Right renal pelvis (tissue), 4 donors: ENCODE data around the gene HDAC9. TPM values are rescaled to one million over a fixed set of nuclear protein-coding genes. Genes with fewer than 3 reads are reported as not detected.

Experiments
- DNase-seq, 4 donors: peaks; one replicate each; pipeline ENCODE4 v3.0.0-alpha.2; 2013; ENCODE audit warnings: low read depth in 4 of 4, low spot score in 3 of 4, missing footprints in 1 of 4
- polyA plus RNA-seq, 4 donors: library from polyadenylated mRNA; unstranded; fragments of 120-200 nt; gene quantifications; one replicate each; pipeline ENCODE4 v1.2.1, GENCODE V29; 2013; ENCODE audit not compliant: insufficient read length in 4 of 4

HDAC9 gene
- polyA plus RNA-seq, 4 donors: 8.2 to 13.2 (median 11.7) TPM

DNA sequence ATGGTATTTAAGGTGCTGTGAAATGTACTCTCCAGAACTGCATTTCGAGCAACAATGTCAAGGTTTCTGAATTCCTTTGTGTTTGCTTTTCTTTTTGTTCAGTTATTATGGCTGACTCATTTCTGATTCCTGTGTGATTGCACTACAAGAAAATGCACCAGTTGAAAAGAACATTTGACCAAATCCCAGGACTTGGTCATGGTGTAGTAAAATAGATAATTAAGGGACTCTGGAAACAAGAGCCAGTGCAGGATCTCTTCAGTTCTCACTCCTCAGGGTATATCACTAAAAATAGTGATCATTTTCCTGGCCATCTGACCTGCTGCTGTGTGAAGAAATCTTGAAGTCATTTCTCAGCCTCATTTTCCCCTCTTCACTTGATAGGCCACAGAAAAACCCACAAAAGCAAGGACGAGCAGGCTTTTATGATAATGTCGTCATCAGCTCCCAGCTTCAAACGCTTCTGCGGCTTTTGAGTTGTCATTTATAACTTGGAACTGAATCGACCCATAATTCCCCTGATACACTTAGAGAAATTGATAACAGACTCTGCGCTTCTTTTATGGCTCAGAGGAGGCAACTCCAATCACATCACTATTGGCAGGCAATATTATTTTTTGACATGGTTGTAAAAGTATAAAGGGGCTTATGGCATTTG, 274.7 kb downstream of the HDAC9 start:
- no peak for DNase-seq

- DNase-seq: no peak
Measured at GRCh38 chr7:18770822-18771221, 275.3 kb downstream of the HDAC9 start.

DNA sequence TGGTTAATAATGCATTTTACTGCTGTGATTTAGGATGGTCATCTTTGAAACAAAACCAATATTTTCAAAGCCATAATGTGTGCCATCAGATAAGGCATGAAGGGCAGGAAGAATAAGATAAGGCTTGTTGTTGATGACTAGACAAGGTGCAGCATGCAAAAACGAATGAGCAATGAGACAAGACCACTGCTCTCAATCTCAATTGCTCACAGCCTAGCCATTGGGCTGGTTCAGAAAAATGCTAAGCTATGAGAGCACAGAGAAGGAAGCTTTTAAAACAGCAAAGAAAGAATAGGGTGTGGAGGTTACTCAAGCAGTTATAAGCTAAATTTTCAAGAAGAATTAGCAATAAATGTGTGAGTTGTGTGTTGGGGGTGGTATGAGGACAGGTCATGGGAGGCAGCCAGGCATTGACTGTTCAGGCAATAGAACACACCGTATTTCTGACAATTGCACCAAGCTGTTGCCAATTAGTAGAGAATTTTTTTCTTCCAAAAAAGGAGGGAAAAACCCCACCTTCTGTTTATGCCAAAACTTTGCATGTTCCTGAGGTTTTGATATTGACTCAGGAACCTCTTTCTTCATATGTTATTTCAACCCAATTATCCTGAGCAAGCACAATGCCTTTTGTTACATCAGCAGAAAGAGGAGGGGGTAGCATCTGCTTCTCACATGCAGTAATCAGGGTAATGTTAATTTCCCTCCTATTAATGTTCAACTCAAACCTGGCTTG, 276.5 kb downstream of the HDAC9 start:
- DNase-seq: no peak

GRCh38 chr7:18772567-18772965, 277.0 kb downstream of the HDAC9 start:
- DNase-seq: no peak

DNA sequence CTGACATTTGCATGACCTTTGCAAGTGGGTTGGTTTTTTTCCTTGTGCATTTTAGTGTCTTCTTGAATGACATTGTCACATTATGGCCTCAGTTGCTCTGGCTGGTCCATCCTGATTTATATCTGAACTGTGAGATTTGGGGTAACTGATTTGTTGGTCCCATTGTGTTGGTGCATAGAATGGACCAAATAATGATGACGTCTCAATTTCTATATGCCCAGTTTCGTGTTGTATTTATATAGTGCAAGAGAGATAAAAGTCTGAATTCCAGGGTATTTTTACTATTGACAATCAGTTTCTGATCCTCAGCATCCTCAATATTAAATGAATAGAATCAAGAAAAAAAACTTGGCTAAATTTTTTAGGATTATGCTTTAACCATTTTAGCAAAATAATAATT, 281.8 kb downstream of the HDAC9 start:
- no peak for DNase-seq

DNA sequence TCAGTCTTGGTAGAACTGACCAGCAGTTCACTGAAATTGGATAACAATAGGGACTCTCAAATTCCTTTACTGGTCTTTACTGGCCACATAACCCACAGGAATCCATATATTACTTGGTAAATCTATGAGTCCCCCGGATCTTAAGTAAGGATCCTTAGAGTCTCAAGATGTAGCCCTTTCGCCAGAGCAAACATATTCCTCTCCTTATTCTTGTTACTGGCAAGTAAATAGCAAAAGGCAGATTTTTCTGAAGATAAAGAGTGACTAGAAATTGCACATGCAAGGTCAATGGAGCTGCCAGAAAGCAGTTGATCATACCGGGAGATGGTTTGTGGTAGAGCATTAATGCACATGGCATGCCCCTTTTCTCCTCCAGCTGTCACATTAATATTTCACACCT, 283.0 kb downstream of the HDAC9 start:
- DNase-seq: no peak

- DNase-seq: no peak
Measured at GRCh38 chr7:18780266-18780665, 284.7 kb downstream of the HDAC9 start.

DNA sequence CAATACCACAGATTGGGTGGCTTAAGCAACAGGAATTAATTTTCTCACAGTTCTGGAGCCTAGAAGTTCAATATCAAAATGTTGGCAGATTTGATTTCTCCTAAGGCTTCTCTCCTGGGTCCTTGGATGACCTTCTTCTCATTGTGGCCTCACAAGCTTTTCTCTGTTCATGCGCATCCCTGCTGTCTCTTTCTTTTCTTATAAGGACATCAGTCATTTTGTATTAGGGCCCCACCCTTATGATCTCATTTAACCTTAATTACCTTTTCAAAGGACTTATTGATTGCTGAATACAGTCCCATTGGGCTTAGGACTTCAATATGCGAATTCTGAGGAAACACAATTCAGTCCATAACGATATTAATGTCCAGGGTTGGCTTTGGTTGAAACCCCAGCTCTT, 285.4 kb downstream of the HDAC9 start:
- no peak for DNase-seq

- no peak for DNase-seq
Measured at GRCh38 chr7:18786196-18786727, 290.7 kb downstream of the HDAC9 start.

GRCh38 chr7:18786796-18787195, 291.2 kb downstream of the HDAC9 start:
- no peak for DNase-seq

- DNase-seq: no peak
Measured at GRCh38 chr7:18788026-18788425, 292.5 kb downstream of the HDAC9 start.

- peak in 3 of 4 donors; percentile 5 to 36 (median 30) for DNase-seq
Measured at GRCh38 chr7:18792871-18793595, 297.5 kb downstream of the HDAC9 start.

DNA sequence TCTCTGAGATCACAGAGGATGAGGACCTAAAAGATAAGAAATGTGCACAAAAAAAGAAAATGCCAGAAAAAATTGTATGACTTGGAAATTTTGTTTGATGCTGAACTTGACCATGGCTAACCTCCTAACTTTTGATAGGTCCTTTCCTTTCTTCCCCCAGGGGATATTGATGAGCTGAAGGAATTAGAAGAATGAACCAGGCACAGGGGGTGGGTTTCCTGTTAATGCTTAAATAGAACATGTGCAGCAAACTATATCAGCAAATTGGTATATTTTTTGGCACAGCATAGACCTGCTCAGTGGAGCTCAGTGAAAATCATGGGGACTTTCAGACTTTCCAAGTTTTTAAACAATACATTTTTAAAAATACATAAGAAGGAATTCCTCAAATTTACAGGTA, 300.7 kb downstream of the HDAC9 start:
- DNase-seq: no peak

- DNase-seq: no peak
Measured at GRCh38 chr7:18798088-18798906, 302.7 kb downstream of the HDAC9 start.

DNA sequence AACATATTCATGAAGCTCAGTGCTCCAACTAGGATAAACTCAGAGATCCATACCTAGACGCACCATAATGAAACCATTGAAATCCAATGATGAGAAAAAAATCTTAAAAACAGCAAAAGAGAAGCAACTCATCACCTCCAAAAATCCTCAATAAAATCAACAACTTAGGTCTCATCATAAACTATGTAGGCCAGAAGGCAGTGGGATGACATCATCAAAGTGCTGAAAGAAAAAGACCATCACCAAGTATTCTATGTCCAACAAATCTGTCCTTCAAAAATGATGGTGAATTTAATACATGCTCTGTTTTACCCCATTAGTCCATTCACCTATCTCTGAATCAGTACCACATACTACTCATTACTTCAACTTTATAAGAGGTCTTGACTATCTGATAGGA, 304.4 kb downstream of the HDAC9 start:
- no peak for DNase-seq

DNA sequence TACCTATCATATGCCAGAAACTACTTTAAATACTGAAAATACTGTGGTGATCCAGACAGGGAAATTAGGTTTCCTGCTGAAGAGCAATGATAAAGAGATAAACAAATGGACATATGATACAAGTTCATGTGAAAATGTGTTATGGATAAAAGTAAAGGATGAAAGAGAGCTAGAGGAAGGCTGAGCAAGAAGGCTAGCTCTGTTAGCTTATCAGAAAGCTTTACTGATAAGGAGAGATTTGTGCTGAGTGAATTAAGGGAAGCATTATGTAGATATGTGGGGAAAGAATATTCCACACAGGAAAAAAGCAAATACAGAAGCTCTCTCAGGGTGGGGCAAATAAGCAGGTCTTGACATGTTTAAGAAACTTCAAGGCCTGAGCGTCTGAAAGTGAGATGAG, 308.4 kb downstream of the HDAC9 start:
- DNase-seq: no peak

DNA sequence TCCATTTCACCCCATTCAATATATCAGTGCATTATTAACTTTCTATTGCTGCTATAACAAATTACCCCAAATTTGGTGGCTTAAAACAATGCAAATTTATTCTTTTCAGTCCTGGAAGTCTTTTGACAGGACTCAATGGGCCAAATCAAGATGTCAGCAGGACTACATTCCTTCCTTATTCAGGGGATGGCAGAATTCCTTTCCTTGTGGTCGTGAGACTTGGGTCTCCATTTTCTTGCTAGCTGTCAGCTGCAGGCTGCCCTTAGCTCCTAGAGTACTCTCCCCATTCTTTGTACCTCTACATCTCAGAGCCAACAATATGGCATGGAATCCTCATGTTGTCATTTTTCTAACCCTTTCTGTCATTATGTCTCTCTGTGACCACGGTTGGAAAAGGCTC, 310.6 kb downstream of the HDAC9 start:
- no peak for DNase-seq

- no peak for DNase-seq
Measured at GRCh38 chr7:18808026-18808425, 312.5 kb downstream of the HDAC9 start.

DNA sequence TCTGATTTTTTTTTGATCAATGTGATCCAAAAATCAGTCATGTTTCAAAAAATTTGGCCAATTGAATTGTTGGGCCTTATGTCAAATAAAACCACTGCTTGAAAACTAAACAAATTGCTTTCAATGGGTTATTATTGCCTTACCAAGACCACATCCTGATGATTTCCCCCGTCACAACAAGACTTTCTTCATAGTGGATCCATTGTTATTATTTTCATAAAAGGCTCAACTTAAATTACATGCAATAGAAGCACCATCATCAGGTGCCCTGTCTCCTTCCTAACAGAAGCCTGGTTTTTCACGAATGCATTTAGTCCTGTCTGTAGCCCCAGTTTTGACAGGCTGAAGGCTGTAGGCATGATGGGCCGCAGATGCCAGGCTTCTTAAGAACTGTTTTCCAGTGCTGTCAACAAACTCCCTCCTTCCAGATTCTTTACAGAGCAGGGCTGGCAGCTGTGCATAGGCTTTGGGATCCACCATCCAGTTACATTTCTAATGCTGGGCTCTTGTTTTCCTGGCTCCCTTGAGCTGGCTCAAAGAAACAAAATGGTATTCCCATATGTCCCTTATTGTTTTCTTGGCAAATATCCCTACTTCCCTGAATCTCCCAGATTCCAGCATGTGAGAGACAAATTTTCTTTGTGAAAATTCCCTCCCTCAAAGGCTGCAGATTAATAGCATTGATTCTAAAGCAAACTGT, 319.9 kb downstream of the HDAC9 start:
- DNase-seq: no peak

GRCh38 chr7:18820981-18821380, 325.4 kb downstream of the HDAC9 start:
- DNase-seq: no peak
